NCI-H345 treated with DMSO at 0.1 percent for 48 hours (cell line): ENCODE measurements around the gene CALM1.

Experiments
- DNase-seq: peaks from one replicate; lab custom pipeline; 2025; ENCODE audit not compliant: unreplicated experiment; lab: John Stamatoyannopoulos, UW

CALM1 gene

GRCh38 chr14:90407230-90407629 lies 10.4 kb downstream of the CALM1 start:
- DNase-seq: no peak

GRCh38 chr14:90408713-90409112 lies 11.9 kb downstream of the CALM1 start:
- no peak for DNase-seq

GRCh38 chr14:90409209-90409730 lies 12.4 kb downstream of the CALM1 start:
- DNase-seq: no peak

GRCh38 chr14:90412058-90412457 lies 15.2 kb downstream of the CALM1 start:
- no peak for DNase-seq

GRCh38 chr14:90416720-90417119 lies 19.9 kb downstream of the CALM1 start:
- DNase-seq: no peak

- no peak for DNase-seq
These were observed 21.2 kb downstream of the CALM1 start for GRCh38 chr14:90418053-90418452.

GRCh38 chr14:90419200-90419599 lies 22.4 kb downstream of the CALM1 start:
- no peak for DNase-seq

- DNase-seq: no peak
These were observed 24.3 kb downstream of the CALM1 start for GRCh38 chr14:90421001-90421631.

GRCh38 chr14:90421632-90422020 lies 24.8 kb downstream of the CALM1 start:
- DNase-seq: no peak

GRCh38 chr14:90423166-90423565 lies 26.3 kb downstream of the CALM1 start:
- DNase-seq: no peak

GRCh38 chr14:90424075-90424474 lies 27.2 kb downstream of the CALM1 start:
- no peak for DNase-seq

- DNase-seq: no peak
These were observed 28.0 kb downstream of the CALM1 start for GRCh38 chr14:90424686-90425372.

- DNase-seq: no peak
These were observed 28.6 kb downstream of the CALM1 start for GRCh38 chr14:90425373-90425879.

GRCh38 chr14:90426031-90426540 lies 29.3 kb downstream of the CALM1 start:
- DNase-seq: no peak

GRCh38 chr14:90426663-90427062 lies 29.8 kb downstream of the CALM1 start:
- no peak for DNase-seq

GRCh38 chr14:90427848-90428426 lies 31.1 kb downstream of the CALM1 start:
- DNase-seq: no peak

GRCh38 chr14:90428676-90429075 lies 31.8 kb downstream of the CALM1 start:
- no peak for DNase-seq

GRCh38 chr14:90429236-90429635 lies 32.4 kb downstream of the CALM1 start:
- DNase-seq: no peak

- no peak for DNase-seq
These were observed 32.9 kb downstream of the CALM1 start for GRCh38 chr14:90429754-90430153.

- DNase-seq: no peak
These were observed 37.7 kb downstream of the CALM1 start for GRCh38 chr14:90434370-90435020.

GRCh38 chr14:90438841-90439240 lies 42.0 kb downstream of the CALM1 start:
- DNase-seq: no peak
